ENCODE data around the gene PRAF2. TPM values are rescaled to one million over a fixed set of nuclear protein-coding genes. Genes with fewer than 3 reads are reported as not detected.
A peak's percentile ranks its signal among the peaks of the same experiment; 100 is the strongest.

Gene PRAF2
- total RNA-seq, 1 donor from 2014 or later, result 24.1 TPM

DNA sequence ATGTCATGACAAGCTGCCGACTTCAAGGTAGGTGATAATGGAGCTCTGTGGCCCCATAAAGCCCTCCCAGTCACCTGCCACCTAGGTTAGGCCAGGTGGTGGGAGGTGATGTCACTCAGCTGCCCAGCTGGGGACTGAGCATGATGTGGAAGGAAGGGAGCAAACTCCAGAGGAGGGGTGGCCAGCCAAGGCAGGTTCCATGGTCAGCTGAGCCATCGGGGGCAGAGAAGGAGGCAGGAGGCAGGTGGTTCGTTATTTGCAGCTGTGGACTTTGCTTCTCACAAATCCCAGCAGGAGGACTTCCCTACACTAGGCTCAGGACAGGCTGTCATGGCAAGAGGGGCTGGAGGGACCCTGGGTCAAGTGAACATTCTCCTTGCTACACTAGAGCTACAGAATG is 12.9 kb downstream of the PRAF2 start:
- intact Hi-C loops (cut with DNase I), result no loop called here
- Histone ChIP-seq H3K36me3 (peaks cover 0 to 5% of the 10 kb centered on the region in 2 donors), H3K9me3 (no peaks in the 10 kb centered on the region), H3K4me3 (no peak overlapping the region), H3K4me1 (peaks cover 4% of the 10 kb centered on the region), H3K27me3 (no peaks in the 10 kb centered on the region), H3K27ac (no peak overlapping the region)
- DNase-seq (ENCODE audit: extremely low spot score in 2 of 2), result no peak
- TF ChIP-seq POLR2A (IDR thresholded peaks at IDR 0.05), result no peak
- TF ChIP-seq, protein P1, sequence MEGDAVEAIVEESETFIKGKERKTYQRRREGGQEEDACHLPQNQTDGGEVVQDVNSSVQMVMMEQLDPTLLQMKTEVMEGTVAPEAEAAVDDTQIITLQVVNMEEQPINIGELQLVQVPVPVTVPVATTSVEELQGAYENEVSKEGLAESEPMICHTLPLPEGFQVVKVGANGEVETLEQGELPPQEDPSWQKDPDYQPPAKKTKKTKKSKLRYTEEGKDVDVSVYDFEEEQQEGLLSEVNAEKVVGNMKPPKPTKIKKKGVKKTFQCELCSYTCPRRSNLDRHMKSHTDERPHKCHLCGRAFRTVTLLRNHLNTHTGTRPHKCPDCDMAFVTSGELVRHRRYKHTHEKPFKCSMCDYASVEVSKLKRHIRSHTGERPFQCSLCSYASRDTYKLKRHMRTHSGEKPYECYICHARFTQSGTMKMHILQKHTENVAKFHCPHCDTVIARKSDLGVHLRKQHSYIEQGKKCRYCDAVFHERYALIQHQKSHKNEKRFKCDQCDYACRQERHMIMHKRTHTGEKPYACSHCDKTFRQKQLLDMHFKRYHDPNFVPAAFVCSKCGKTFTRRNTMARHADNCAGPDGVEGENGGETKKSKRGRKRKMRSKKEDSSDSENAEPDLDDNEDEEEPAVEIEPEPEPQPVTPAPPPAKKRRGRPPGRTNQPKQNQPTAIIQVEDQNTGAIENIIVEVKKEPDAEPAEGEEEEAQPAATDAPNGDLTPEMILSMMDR (IDR thresholded peaks at IDR 0.05), result no peak
- TF ChIP-seq POLR2AphosphoS5 (IDR thresholded peaks at IDR 0.05; ENCODE audit: insufficient read depth in 1 of 2, low read depth in 1 of 2), result no peak

DNA sequence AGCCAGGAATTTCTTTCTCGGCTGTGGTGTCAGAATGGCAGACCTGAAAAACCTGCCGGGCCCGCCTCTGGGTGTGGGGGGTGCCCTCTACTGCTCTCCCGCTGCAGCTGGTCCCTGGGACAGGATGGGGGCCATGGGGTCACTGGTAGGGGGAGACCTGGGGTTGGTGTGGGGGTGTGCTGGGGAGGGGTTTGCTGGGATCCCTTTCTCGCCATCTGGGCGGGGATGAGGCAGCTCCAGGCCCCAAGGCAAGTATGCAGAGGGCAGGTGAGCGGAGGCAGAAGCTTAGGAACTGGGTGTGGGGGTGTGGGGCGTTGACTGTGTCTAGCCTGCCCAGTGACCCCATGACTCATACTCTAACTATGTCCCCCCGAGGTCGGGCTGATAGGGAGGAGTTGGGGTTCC is 14.1 kb downstream of the PRAF2 start:
- peaks cover 4% of the 10 kb centered on the region for H3K4me1 ChIP-seq
- DNase-seq (ENCODE audit: extremely low spot score in 2 of 2), result no peak
- no peak overlapping the region for H3K27ac ChIP-seq
- peaks cover 0 to 5% of the 10 kb centered on the region in 2 donors for H3K36me3 ChIP-seq
- intact Hi-C loops (cut with DNase I), result no loop called here
- peak overlapping the region in 1 of 2 donors; percentile 40 for H3K4me3 ChIP-seq
- no peak for TF ChIP-seq POLR2A (IDR thresholded peaks at IDR 0.05)
- TF ChIP-seq POLR2AphosphoS5 (IDR thresholded peaks at IDR 0.05; ENCODE audit: insufficient read depth in 1 of 2, low read depth in 1 of 2), result no peak
- TF ChIP-seq, protein P1 (IDR thresholded peaks at IDR 0.05), result no peak
- no peaks in the 10 kb centered on the region for H3K9me3 ChIP-seq
- no peaks in the 10 kb centered on the region for H3K27me3 ChIP-seq

DNA sequence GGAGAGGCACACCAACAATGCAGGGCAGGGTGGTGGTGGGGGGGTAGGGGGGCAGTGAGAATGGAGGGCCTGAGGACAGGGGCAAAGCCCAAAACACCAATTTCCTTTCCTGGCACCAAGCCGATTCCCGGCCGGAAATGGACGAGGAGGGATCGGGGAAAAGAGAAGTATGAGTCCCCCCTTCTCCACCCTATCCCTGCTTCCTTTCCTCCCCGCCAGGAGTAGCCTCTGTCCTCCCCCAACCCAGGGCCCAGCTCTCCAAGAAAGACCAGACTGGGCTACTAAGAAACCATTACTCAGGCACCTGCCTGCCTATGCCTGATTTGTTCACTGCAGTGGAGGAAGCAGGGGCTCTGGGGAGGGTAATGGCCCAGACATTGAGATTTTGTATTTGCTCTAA is 14.6 kb downstream of the PRAF2 start:
- peaks cover 4% of the 10 kb centered on the region for H3K4me1 ChIP-seq
- H3K27me3 ChIP-seq, result no peaks in the 10 kb centered on the region
- H3K9me3 ChIP-seq, result no peaks in the 10 kb centered on the region
- TF ChIP-seq POLR2AphosphoS5 (IDR thresholded peaks at IDR 0.05; ENCODE audit: insufficient read depth in 1 of 2, low read depth in 1 of 2), result no peak
- TF ChIP-seq, protein P1 (IDR thresholded peaks at IDR 0.05), result no peak
- TF ChIP-seq POLR2A (IDR thresholded peaks at IDR 0.05), result no peak
- peak overlapping the region in 1 of 2 donors; percentile 40 for H3K4me3 ChIP-seq
- no peak for DNase-seq (ENCODE audit: extremely low spot score in 2 of 2)
- H3K36me3 ChIP-seq, result peaks cover 0 to 5% of the 10 kb centered on the region in 2 donors
- H3K27ac ChIP-seq, result peak overlapping the region; percentile 54
- intact Hi-C loops (cut with DNase I), result no loop called here

DNA sequence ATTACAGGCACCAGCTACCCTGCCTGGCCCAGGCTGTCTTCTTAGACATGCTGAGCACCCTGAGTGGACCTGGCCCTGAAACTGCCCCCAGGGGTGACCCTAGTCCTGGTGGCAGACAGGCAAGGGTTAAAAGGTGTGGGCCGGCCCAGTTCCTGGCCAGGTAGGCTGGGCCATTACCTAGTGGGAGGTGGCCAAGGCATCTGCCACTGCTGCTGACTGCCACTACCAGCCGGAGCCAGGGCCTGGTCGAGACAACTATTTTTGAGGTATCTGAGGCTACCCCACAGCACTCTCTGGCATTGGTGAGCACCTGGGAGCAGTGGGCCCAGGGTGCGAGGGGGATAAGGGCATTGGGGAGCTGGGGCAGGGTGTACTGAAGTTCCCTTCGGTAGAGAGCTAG is 15.0 kb downstream of the PRAF2 start, which contains the start of gene CCDC120:
Gene CCDC120, plus strand, starts transcription at position 206 of the 400 bp plus-strand sequence. CDS start 3,043 bp downstream, outside the sequence.
- H3K27ac ChIP-seq, result peak within 1 kb of the TSS; percentile 54
- peak in 1 of 2 donors; percentile 21 for TF ChIP-seq POLR2AphosphoS5 (IDR thresholded peaks at IDR 0.05; ENCODE audit: insufficient read depth in 1 of 2, low read depth in 1 of 2)
- TF ChIP-seq, protein P1 (IDR thresholded peaks at IDR 0.05), result no peak
- peaks cover 0 to 5% of the 10 kb centered on the region in 2 donors for H3K36me3 ChIP-seq
- intact Hi-C loops (cut with DNase I), result no loop called here
- H3K9me3 ChIP-seq, result no peaks in the 10 kb centered on the region
- H3K4me3 ChIP-seq, result peak within 1 kb of the TSS in 1 of 2 donors; percentile 40
- no peak for DNase-seq (ENCODE audit: extremely low spot score in 2 of 2)
- peaks cover 4% of the 10 kb centered on the region for H3K4me1 ChIP-seq
- no peaks in the 10 kb centered on the region for H3K27me3 ChIP-seq

DNA sequence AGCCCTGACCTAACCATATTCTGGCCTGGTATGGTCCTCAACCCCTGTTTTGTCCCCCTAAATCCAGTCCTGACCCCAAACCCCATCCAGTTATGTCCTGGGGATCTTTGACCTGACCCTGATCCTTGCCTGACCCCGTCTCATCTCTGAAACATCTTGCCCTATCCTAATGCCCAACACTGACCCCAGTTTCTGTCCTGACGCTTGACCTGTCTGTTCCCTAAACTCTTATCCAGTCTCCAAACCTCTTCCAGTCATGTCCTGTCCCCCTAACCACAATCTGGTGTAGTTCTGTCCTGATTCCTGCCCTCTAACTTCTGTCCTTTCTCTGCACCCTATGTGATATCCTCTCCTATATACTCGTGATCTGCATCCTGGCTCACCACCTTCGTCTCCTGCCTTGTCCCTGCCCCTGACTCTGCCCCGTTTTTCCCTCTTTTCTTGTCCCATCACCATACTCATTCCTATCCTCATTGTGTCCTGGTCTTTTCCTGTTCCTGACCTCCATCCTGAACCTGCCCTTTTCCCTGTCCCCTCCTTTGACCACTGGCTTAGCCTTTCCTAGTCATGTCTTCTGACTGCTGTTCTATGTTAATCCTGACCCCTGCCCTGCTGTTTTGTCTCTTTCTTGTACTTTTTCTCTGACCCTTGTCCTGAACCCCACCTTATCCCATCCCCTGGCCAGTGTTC is 19.6 kb downstream of the PRAF2 start:
- peak overlapping the region; percentile 61 to 66 for H3K4me3 ChIP-seq
- no peak for DNase-seq (ENCODE audit: extremely low spot score in 2 of 2)

More for the DNA sequence above, 19.6 kb downstream of the PRAF2 start:
- no peaks in the 10 kb centered on the region for H3K9me3 ChIP-seq
- intact Hi-C loops (cut with DNase I), result no loop called here
- no peaks in the 10 kb centered on the region for H3K27me3 ChIP-seq
- peaks cover 4% of the 10 kb centered on the region for H3K4me1 ChIP-seq
- TF ChIP-seq POLR2A (IDR thresholded peaks at IDR 0.05) (no peak), POLR2AphosphoS5 (IDR thresholded peaks at IDR 0.05; ENCODE audit: insufficient read depth in 1 of 2, low read depth in 1 of 2) (no peak)
- TF ChIP-seq, protein P1 (IDR thresholded peaks at IDR 0.05), result no peak
- H3K36me3 ChIP-seq, result no peaks in the 10 kb centered on the region
- peak overlapping the region; percentile 83 for H3K27ac ChIP-seq

All from vagina (tissue), 2 donors.